ENCODE data around the gene PCLAF. TPM values are rescaled to one million over a fixed set of nuclear protein-coding genes. Genes with fewer than 3 reads are reported as not detected.

The PCLAF gene
- total and polyA plus RNA-seq, 2 of the 13 experiments (the other 11 are each of a cell fraction or from before 2014, with no cell fraction given): 98.6 to 98.9 TPM

DNA sequence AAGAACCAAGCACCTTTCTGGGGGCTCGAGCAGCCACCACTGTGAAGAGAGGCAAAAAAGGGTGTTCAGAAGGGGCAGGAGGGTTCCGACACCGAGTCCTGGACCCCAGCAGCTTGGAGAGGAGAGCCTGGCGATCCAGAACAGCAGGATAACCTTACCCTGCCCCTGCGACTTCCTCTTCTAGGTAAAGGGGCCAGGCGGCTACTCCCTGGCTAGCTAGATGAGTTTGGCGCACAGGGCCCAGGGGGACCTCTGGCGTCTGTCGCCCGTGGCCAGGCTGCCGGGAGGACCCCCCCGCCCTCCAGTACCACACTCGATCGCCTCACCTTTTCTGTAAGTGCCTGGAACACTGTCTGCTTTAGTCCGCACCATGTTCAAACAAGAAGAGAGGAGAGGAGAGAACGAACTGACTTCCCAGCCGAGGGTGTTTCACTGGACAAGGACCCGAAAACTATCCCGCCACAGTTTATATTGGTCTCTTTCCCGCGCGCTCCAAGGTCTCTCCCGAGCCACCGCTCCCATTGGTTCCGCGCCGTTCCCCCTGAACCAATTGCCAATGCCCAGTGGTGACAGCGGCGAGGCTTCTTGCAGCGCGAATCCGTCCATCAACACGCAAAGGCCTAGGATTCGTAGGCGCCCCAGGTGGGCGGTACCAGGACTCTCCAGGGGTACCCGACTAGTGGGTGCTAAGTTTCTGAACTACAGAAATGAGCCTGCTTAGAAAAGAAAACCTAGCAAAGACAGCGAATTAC is at the start of gene PCLAF (continued):
- TF ChIP-seq, protein P1, sequence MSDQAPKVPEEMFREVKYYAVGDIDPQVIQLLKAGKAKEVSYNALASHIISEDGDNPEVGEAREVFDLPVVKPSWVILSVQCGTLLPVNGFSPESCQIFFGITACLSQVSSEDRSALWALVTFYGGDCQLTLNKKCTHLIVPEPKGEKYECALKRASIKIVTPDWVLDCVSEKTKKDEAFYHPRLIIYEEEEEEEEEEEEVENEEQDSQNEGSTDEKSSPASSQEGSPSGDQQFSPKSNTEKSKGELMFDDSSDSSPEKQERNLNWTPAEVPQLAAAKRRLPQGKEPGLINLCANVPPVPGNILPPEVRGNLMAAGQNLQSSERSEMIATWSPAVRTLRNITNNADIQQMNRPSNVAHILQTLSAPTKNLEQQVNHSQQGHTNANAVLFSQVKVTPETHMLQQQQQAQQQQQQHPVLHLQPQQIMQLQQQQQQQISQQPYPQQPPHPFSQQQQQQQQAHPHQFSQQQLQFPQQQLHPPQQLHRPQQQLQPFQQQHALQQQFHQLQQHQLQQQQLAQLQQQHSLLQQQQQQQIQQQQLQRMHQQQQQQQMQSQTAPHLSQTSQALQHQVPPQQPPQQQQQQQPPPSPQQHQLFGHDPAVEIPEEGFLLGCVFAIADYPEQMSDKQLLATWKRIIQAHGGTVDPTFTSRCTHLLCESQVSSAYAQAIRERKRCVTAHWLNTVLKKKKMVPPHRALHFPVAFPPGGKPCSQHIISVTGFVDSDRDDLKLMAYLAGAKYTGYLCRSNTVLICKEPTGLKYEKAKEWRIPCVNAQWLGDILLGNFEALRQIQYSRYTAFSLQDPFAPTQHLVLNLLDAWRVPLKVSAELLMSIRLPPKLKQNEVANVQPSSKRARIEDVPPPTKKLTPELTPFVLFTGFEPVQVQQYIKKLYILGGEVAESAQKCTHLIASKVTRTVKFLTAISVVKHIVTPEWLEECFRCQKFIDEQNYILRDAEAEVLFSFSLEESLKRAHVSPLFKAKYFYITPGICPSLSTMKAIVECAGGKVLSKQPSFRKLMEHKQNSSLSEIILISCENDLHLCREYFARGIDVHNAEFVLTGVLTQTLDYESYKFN (CRISPR knock-in tag; conservative IDR thresholded peaks at IDR 0.05): no peak
- peak; percentile 77; the same call in 1 of the 2 replicates for TF ChIP-seq ZNF552 (CRISPR knock-in tag; IDR thresholded peaks at IDR 0.05; ENCODE audit: borderline replicate concordance)
- no peak for TF ChIP-seq XBP1 (CRISPR knock-in tag; IDR thresholded peaks at IDR 0.05)
- TF ChIP-seq NFRKB (IDR thresholded peaks at IDR 0.05): no peak
- no peak for TF ChIP-seq GPN1 (CRISPR knock-in tag; IDR thresholded peaks at IDR 0.05; ENCODE audit: borderline replicate concordance)
- TF ChIP-seq, protein P2, sequence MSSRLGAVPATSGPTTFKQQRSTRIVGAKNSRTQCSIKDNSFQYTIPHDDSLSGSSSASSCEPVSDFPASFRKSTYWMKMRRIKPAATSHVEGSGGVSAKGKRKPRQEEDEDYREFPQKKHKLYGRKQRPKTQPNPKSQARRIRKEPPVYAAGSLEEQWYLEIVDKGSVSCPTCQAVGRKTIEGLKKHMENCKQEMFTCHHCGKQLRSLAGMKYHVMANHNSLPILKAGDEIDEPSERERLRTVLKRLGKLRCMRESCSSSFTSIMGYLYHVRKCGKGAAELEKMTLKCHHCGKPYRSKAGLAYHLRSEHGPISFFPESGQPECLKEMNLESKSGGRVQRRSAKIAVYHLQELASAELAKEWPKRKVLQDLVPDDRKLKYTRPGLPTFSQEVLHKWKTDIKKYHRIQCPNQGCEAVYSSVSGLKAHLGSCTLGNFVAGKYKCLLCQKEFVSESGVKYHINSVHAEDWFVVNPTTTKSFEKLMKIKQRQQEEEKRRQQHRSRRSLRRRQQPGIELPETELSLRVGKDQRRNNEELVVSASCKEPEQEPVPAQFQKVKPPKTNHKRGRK (CRISPR knock-in tag; IDR thresholded peaks at IDR 0.05): no peak
- TF ChIP-seq, protein P3, sequence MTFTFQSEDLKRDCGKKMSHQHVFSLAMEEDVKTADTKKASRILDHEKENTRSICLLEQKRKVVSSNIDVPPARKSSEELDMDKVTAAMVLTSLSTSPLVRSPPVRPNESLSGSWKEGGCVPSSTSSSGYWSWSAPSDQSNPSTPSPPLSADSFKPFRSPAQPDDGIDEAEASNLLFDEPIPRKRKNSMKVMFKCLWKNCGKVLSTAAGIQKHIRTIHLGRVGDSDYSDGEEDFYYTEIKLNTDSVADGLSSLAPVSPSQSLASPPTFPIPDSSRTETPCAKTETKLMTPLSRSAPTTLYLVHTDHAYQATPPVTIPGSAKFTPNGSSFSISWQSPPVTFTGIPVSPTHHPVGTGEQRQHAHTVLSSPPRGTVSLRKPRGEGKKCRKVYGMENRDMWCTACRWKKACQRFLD (CRISPR knock-in tag; IDR thresholded peaks at IDR 0.05; ENCODE audit: borderline replicate concordance): no peak
- TF ChIP-seq, protein P4, sequence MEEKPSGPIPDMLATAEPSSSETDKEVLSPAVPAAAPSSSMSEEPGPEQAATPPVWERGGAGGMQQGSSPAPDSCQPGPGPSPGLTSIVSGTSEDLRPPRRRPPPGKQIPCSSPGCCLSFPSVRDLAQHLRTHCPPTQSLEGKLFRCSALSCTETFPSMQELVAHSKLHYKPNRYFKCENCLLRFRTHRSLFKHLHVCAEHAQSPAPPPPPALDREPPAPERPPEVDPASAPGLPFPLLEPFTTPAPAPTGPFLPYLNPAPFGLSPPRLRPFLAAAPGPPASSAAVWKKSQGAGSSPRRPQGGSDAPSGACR (CRISPR knock-in tag; IDR thresholded peaks at IDR 0.05): 0 out of 2 replicates have a peak, but pooled peaks have one; percentile 39
- TF ChIP-seq, protein P5, sequence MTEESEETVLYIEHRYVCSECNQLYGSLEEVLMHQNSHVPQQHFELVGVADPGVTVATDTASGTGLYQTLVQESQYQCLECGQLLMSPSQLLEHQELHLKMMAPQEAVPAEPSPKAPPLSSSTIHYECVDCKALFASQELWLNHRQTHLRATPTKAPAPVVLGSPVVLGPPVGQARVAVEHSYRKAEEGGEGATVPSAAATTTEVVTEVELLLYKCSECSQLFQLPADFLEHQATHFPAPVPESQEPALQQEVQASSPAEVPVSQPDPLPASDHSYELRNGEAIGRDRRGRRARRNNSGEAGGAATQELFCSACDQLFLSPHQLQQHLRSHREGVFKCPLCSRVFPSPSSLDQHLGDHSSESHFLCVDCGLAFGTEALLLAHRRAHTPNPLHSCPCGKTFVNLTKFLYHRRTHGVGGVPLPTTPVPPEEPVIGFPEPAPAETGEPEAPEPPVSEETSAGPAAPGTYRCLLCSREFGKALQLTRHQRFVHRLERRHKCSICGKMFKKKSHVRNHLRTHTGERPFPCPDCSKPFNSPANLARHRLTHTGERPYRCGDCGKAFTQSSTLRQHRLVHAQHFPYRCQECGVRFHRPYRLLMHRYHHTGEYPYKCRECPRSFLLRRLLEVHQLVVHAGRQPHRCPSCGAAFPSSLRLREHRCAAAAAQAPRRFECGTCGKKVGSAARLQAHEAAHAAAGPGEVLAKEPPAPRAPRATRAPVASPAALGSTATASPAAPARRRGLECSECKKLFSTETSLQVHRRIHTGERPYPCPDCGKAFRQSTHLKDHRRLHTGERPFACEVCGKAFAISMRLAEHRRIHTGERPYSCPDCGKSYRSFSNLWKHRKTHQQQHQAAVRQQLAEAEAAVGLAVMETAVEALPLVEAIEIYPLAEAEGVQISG (CRISPR knock-in tag; IDR thresholded peaks at IDR 0.05): peak; percentile 61
- TF ChIP-seq RFX5 (IDR thresholded peaks at IDR 0.05; ENCODE audit: low read depth, low read length): no peak
- TF ChIP-seq, protein P6, sequence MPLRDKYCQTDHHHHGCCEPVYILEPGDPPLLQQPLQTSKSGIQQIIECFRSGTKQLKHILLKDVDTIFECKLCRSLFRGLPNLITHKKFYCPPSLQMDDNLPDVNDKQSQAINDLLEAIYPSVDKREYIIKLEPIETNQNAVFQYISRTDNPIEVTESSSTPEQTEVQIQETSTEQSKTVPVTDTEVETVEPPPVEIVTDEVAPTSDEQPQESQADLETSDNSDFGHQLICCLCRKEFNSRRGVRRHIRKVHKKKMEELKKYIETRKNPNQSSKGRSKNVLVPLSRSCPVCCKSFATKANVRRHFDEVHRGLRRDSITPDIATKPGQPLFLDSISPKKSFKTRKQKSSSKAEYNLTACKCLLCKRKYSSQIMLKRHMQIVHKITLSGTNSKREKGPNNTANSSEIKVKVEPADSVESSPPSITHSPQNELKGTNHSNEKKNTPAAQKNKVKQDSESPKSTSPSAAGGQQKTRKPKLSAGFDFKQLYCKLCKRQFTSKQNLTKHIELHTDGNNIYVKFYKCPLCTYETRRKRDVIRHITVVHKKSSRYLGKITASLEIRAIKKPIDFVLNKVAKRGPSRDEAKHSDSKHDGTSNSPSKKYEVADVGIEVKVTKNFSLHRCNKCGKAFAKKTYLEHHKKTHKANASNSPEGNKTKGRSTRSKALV (CRISPR knock-in tag; IDR thresholded peaks at IDR 0.05): no peak
- no peak for TF ChIP-seq FOXM1 (CRISPR knock-in tag; IDR thresholded peaks at IDR 0.05)
- 0 out of 2 replicates have a peak, but pooled peaks have one; percentile 70 for TF ChIP-seq TOPORS (CRISPR knock-in tag; IDR thresholded peaks at IDR 0.05)
- TF ChIP-seq ELF4 (CRISPR knock-in tag; IDR thresholded peaks at IDR 0.05; ENCODE audit: borderline replicate concordance): no peak
- no peak for TF ChIP-seq SP1 (IDR thresholded peaks at IDR 0.05)
- TF ChIP-seq SP1 (CRISPR knock-in tag; IDR thresholded peaks at IDR 0.05): no peak
- no peak for TF ChIP-seq ZNF709 (CRISPR knock-in tag; IDR thresholded peaks at IDR 0.05)

All from HepG2 (cell line).